Central memory CD4-positive, alpha-beta T cell (primary cell): ENCODE results near the gene SECISBP2.
A peak's percentile ranks its signal among the peaks of the same experiment; 100 is the strongest.
"Not testable (repeated sequence)": the region's sequence is repeated elsewhere in the genome, so short reads cannot be mapped to it uniquely, and the experiment has no call there.

ENCODE experiments used
- DNase-seq: peaks from one replicate; pipeline ENCODE4 v3.0.0; 2022

Gene SECISBP2

GRCh38 chr9:89366711-89367110 is 48.4 kb downstream of the SECISBP2 start:
- no peak for DNase-seq

GRCh38 chr9:89367281-89367680 is 49.0 kb downstream of the SECISBP2 start:
- DNase-seq, result no peak

- DNase-seq, result no peak
Measured at GRCh38 chr9:89367726-89368437, 49.6 kb downstream of the SECISBP2 start.

GRCh38 chr9:89368550-89368949 is 50.2 kb downstream of the SECISBP2 start:
- DNase-seq, result no peak

GRCh38 chr9:89368978-89369377 is 50.7 kb downstream of the SECISBP2 start:
- DNase-seq, result no peak

- no peak for DNase-seq
Measured at GRCh38 chr9:89370593-89370992, 52.3 kb downstream of the SECISBP2 start.

GRCh38 chr9:89371791-89372190 is 53.5 kb downstream of the SECISBP2 start:
- not testable (repeated sequence) for DNase-seq

GRCh38 chr9:89372230-89372816 is 54.0 kb downstream of the SECISBP2 start:
- DNase-seq, result peak; percentile 53

- DNase-seq, result no peak
Measured at GRCh38 chr9:89372979-89373378, 54.7 kb downstream of the SECISBP2 start.

- no peak for DNase-seq
Measured at GRCh38 chr9:89374176-89374575, 55.9 kb downstream of the SECISBP2 start.

GRCh38 chr9:89375191-89375760 is 57.0 kb downstream of the SECISBP2 start:
- peak; percentile 15 for DNase-seq

- DNase-seq, result no peak
Measured at GRCh38 chr9:89376286-89376685, 58.0 kb downstream of the SECISBP2 start.

- DNase-seq, result no peak
Measured at GRCh38 chr9:89376741-89377351, 58.5 kb downstream of the SECISBP2 start.

- DNase-seq, result no peak
Measured at GRCh38 chr9:89377411-89377810, 59.1 kb downstream of the SECISBP2 start.

- DNase-seq, result no peak
Measured at GRCh38 chr9:89378541-89378940, 60.2 kb downstream of the SECISBP2 start.

GRCh38 chr9:89379031-89379430 is 60.7 kb downstream of the SECISBP2 start:
- no peak for DNase-seq

GRCh38 chr9:89379508-89380115 is 61.3 kb downstream of the SECISBP2 start:
- DNase-seq, result peak; percentile 30

GRCh38 chr9:89380437-89381307 is 62.4 kb downstream of the SECISBP2 start:
- no peak for DNase-seq

- no peak for DNase-seq
Measured at GRCh38 chr9:89381308-89381609, 63.0 kb downstream of the SECISBP2 start.

GRCh38 chr9:89382026-89382986 is 64.0 kb downstream of the SECISBP2 start:
- DNase-seq, result no peak

- DNase-seq, result no peak
Measured at GRCh38 chr9:89383030-89383720, 64.9 kb downstream of the SECISBP2 start.
